Measurements from ENCODE around the gene DOK6. TPM values are rescaled to one million over a fixed set of nuclear protein-coding genes. Genes with fewer than 3 reads are reported as not detected.

Gene DOK6
- total and polyA plus RNA-seq, 12 donors: 0.37 to 12.5 (median 4.6) TPM

GRCh38 chr18:69648486-69648885 is 247.8 kb downstream of the DOK6 start:
- 77 to 82% methylated on average over 3 of the region's 3 CpGs for WGBS, 2 donors
- Histone ChIP-seq H3K9me3 (peaks cover 0 to 5% (median 0%) of the 10 kb centered on the region in 11 donors), H3K27me3 (no peaks in the 10 kb centered on the region), H3K4me3 (no peak overlapping the region), H3K36me3 (no peaks in the 10 kb centered on the region), H3K27ac (no peak overlapping the region), H3K4me1 (no peaks in the 10 kb centered on the region)
- TF ChIP-seq, protein P1, sequence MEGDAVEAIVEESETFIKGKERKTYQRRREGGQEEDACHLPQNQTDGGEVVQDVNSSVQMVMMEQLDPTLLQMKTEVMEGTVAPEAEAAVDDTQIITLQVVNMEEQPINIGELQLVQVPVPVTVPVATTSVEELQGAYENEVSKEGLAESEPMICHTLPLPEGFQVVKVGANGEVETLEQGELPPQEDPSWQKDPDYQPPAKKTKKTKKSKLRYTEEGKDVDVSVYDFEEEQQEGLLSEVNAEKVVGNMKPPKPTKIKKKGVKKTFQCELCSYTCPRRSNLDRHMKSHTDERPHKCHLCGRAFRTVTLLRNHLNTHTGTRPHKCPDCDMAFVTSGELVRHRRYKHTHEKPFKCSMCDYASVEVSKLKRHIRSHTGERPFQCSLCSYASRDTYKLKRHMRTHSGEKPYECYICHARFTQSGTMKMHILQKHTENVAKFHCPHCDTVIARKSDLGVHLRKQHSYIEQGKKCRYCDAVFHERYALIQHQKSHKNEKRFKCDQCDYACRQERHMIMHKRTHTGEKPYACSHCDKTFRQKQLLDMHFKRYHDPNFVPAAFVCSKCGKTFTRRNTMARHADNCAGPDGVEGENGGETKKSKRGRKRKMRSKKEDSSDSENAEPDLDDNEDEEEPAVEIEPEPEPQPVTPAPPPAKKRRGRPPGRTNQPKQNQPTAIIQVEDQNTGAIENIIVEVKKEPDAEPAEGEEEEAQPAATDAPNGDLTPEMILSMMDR (IDR thresholded peaks at IDR 0.05): no peak
- ATAC-seq (no peak), DNase-seq (no peak)
- intact Hi-C loops (cut with DNase I): loop anchor here in 1 of 10 donors (10.0 kb wide), 1 partner anchor 64 kb away; no protein-coding TSS in a partner anchor

DNA sequence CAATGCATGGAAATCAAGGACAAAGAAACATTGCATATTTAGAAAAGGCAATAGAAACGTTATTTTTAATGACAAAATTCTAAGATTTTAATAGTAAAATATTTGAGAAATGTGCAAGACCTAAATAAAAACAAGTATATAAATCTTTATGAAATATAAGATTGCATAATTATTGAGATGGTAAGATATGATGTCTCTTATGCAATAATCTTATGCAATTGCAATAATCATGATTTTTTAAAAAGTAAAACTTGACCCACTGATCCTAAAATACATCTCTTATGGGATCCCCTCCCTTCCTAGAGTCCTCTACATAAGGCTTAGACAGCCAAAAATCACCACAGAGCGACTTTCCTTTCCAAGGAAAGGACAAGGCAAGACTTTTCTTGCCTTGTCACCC is 249.0 kb downstream of the DOK6 start:
- no peaks in the 10 kb centered on the region for H3K4me1 ChIP-seq
- intact Hi-C loops (cut with DNase I): loop anchor here in 1 of 10 donors (10.0 kb wide), 1 partner anchor 65 kb away; no protein-coding TSS in a partner anchor
- H3K4me3 ChIP-seq: no peak overlapping the region
- 78 to 88% methylated on average over 2 of the region's 2 CpGs for WGBS, 2 donors
- TF ChIP-seq, protein P1 (IDR thresholded peaks at IDR 0.05): no peak
- DNase-seq (no peak), ATAC-seq (no peak)
- H3K27ac ChIP-seq: no peak overlapping the region
- H3K36me3 ChIP-seq: no peaks in the 10 kb centered on the region
- peaks cover 0 to 5% (median 0%) of the 10 kb centered on the region in 11 donors for H3K9me3 ChIP-seq
- H3K27me3 ChIP-seq: no peaks in the 10 kb centered on the region

- Histone ChIP-seq H3K4me3 (no peak overlapping the region), H3K27me3 (no peaks in the 10 kb centered on the region), H3K27ac (no peak overlapping the region), H3K9me3 (peaks cover 0 to 5% (median 0%) of the 10 kb centered on the region in 11 donors), H3K4me1 (no peaks in the 10 kb centered on the region), H3K36me3 (no peaks in the 10 kb centered on the region)
- ATAC-seq (no peak), DNase-seq (no peak)
- TF ChIP-seq, protein P1 (IDR thresholded peaks at IDR 0.05): no peak
- intact Hi-C loops (cut with DNase I): no loop called here
- WGBS, 2 donors: 93 to 100% methylated on average over 5 of the region's 5 CpGs
Measured at GRCh38 chr18:69651243-69651642, 250.6 kb downstream of the DOK6 start.

- H3K4me3 ChIP-seq: no peak overlapping the region
- TF ChIP-seq, protein P1 (IDR thresholded peaks at IDR 0.05): no peak
- peaks cover 0 to 3% (median 0%) of the 10 kb centered on the region in 11 donors for H3K9me3 ChIP-seq
- no peak for ATAC-seq
- no peak overlapping the region for H3K27ac ChIP-seq
- H3K4me1 ChIP-seq: peaks cover 0 to 7% (median 4%) of the 10 kb centered on the region in 9 donors
- intact Hi-C loops (cut with DNase I): no loop called here
- no peaks in the 10 kb centered on the region for H3K27me3 ChIP-seq
- no peak for DNase-seq
- H3K36me3 ChIP-seq: no peaks in the 10 kb centered on the region
Measured at GRCh38 chr18:69655816-69656215, 255.1 kb downstream of the DOK6 start.
